Measurements from ENCODE around the gene PTPRF.
"Not testable (repeated sequence)": the region's sequence is repeated elsewhere in the genome, so short reads cannot be mapped to it uniquely, and the experiment has no call there.

The PTPRF gene

DNA sequence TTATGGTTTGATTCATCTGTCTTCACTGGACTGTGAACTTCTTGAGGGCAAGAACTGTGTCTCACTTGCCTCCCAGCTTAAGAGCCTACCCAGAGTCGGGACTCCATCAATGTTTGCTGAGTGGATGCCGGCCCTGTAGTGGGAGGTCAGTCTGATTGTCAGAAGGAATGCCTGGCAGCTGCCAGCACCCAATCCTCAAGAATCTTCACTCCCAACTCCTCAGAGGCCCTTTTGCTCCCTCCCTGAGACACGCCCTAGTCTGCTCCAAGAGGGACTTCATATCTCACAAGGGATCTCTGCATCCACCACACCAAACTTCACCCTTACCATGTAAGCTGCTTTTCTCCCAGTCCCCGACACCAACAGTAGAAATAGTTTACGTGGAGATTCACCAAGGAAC, 104.0 kb downstream of the PTPRF start:
- DNase-seq (ENCODE audit: low read depth) = no peak

DNA sequence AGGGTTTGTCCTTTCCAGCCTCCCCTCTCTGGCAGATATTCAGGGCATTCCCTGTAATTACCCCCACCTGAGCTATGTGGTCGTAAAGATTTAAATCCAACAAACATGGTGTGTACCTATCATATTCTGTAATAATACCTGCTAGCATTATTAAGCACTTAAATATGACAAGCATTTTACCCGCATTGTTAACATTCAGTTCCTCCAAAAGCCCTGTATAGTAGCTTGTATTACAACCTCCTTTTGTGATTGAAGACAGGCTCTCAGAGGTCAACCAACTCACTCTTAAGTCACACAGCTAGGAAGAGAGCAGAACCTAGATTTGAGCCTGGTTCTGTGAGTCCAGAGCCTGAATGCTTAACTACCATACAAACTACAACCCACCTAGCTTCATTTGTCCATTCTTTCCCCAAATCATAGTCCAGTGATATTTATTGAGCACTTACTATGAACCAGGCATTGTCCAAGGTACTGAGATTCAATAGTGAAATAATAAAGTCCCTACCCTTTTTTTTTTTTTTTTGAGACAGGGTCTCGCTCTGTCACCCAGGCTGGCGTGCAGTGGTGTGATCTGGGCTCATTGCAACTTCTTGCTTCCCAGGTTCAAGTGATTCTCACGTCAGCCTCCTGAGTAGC, 105.4 kb downstream of the PTPRF start:
- DNase-seq (ENCODE audit: low read depth) = no peak

DNA sequence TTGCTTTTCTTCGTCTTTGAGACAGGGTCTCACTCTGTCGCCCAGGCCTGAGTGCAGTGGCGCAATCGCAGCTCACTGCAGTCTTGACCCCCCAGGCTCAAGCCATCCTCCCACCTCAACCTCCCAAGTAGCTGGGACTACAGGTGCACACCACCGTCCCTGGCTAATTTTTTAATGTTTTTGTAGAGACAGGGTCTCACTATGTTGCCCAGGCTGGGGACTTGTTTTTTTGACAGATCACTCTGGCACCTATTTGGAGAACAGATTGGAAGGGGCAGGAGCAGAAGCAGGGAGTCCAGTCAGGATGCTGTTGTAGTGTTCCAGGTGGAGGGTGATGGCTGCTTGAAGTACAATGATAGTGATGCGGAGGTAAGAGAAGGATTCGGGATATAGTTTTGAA, 106.6 kb downstream of the PTPRF start:
- DNase-seq (ENCODE audit: low read depth) = no peak

DNA sequence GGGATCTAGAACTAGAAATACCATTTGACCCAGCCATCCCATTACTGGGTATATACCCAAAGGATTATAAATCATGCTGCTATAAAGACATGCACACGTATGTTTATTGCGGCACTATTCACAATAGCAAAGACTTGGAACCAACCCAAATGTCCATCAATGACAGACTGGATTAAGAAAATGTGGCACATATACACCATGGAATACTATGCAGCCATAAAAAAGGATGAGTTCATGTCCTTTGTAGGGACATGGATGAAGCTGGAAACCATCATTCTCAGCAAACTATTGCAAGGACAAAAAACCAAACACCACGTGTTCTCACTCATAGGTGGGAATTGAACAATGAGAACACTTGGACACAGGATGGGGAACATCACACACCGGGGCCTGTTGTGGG, 107.7 kb downstream of the PTPRF start:
- not testable (repeated sequence) for DNase-seq (ENCODE audit: low read depth)

DNA sequence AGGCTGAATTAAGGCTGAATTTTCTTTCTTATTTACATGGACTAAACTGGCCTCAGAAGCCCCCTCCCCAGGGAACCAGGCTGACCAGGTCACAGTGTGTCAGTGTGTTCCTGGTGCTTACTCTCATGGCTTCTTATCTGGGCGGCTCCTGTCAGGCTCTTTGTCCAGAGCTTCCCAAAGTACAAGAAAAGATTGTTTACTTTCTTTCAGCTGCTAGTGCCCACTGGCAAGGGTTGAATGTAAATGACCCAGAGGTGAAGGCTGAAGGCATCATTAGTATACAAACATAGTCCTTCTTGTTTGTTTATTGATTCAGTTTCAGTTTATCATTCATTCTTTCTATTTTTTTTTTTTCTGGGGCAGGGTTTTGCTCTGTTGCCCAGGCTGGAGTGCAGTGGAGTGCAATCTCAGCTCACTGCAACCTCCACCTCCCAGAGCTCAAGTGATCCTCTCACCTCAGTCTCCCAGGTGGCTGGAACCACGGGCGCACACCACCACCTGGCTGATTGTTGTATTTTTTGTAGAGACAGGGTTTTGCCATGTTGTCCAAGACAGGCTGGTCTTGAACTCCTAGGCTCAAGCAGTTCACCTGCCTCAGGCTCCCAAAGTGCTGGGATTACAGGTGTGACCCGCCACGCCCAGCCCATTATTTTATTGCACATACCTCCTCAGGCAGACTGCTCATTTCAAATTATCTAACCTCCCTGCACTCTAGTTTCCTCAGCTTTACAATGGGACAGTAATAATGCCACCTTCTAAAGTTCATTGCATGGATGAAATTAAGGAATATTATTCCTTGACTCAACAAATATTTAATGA, 109.5 kb downstream of the PTPRF start:
- no peak for DNase-seq (ENCODE audit: low read depth)

DNA sequence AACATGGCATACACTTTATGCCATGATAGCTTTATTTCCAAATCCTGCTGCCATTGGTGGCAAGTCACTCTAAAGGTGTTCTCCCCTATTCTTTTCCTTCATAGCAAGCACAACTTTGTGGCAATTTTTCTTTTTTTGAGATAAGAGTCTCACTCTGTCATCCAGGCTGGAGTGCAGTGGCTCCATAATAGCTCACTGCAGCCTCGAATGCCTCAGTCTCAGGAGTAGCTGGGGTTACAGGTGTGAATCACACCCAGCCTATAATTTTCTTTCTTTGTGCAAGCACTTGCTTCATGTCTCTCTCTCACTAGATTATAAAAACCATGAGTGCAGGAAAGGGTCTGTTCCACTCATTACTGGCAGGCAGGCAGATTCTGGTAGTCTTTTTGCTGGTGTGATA, 113.9 kb downstream of the PTPRF start:
- no peak for DNase-seq (ENCODE audit: low read depth)

DNA sequence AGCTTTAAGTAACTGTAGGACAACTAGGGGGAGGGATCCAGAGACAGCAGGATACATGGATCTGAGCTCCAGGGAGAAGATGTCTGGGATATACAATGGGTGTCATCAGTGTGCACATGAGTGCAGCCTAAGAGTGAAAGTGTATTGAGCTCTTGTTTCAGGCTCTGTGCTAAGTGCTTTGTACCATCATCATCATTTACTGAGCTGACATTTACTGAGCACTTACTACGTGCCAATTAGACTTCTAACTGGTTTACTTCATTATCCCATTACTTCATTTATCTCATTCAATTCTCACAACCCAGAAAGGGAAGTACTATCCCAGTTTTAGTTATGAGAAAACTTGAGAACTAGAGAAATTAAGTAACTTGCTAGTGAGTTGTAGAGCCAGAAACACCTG, 114.8 kb downstream of the PTPRF start:
- no peak for DNase-seq (ENCODE audit: low read depth)

DNA sequence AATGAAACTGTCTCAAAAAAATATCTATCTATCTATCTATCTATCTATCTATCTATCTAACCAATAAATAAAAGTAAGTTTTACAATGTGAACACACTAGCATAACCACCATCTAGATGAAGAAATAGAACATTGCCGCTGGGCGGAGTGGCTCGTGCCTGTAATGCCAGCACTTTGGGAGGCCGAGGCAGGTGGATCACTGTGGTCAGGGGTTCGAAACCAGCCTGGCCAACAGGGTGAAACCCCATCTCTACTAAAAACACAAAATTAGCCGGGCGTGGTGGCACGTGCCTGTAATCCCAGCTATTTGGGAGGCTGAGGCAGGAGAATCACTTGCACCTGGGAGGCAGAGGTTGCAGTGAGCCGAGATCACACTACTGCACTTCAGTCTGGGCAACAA, 116.6 kb downstream of the PTPRF start:
- DNase-seq (ENCODE audit: low read depth) = not testable (repeated sequence)

DNA sequence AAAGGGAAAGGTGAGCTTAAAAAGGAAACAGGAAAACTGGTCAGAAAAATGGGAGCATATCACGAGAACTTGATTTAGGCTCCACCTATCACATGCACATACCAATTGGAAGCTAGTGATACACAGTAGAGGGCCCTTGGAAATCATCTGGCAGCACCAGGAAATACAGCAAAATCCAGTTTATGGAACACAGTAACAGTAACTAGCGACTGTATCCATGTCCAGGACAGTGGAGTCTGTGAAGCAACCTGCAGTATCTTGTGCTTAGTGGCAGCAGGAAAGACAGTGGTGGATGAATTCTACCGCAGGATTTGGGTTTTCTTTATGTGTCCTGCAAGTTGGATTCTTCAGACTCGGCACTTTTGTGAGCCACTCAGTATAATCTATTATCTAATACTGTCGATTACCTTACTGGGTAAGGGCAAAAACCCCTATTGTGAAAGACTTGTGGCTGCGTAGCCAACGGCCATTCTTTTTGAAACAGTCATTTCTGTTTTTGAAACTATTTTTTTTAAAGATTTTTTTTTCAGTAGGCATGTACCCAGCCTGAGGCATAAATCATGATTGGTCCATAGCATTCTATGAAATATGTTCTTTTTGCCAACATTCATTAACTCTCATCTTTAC, 117.7 kb downstream of the PTPRF start:
- DNase-seq (ENCODE audit: low read depth) = peak; percentile 42

DNA sequence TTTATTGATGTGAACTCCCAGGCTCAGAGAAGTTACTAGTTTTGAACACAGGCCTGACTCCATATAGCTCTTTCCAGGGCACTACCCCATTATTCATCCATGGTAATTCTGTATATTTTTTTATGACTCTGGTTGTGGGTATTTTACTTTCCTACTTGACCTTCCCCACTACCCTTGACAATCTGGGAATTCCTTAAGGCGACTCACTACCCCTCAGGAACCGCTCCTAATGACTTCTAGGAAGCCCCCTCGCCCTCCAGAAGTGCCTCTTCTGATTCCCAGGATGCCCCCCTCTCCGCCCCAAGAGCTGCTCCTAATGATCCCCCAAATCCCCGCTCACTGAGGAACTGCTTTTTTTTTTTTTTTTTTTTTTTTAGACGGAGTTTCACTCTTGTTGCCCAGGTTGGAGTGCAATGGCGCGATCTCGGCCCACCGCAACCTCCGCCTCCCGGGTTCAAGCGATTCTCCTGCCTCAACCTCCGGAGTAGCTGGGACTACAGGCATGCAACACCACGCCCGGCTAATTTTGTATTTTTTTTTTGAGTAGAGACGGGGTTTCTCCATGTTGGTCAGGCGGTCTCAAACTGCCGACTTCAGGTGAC, 118.3 kb downstream of the PTPRF start:
- no peak for DNase-seq (ENCODE audit: low read depth)

DNA sequence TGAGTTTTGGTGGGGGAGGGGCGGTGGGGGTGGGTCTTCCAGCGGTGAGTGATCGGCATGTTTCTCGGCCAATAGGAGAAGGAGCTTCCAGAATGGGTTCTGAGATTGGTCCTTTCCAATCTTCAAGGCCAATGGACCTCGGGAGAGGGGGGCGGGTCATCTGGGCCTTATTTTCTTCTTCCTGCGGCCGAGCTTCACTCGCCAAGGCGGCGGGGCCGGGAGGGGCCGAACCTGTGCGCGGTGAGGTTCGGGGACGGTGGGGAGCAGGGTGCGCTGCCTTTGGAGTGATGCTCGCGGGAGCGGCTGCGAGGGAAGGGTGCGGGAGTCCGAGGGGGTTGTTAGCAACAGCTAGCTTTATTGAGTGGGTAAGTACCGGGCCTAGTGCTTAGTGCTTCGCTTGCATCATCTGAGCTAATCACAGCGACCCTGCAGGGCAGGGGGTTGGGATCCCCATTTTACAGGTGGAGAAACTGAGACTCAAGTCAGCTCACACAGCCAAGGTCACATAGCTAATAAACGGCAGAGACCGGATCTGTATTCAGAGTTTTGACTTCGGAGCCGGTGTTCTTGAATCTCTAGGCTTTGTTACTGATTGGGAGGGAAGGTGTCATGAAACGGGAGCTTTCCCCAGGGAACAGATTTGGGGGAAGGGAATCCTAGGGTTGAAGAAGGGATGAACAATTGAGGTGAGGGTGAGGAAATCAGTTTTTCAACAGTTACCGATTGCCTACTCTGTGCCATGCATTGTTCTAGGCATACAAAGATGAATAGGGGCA, 119.8 kb downstream of the PTPRF start:
- DNase-seq (ENCODE audit: low read depth) = peak; percentile 98

DNA sequence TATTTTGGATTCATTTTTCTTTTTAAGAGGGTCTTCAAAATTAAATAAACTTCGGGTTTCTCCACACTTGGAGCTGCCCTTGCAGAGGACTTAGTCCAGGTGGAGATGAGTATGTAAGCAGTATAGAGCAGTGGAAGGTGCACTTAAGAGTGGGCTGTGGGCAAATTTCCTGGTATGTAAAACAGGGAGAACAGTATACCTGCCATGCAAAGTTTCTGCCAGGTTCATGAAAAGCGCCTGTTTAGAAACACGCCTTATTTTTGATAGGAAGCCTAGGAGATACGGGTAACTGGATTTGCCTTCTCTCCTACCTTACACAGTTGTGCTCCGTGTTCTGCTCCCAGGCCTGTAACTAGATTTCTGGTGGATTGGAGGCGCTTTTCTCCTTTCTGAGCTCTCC, 120.5 kb downstream of the PTPRF start:
- DNase-seq (ENCODE audit: low read depth) = no peak

DNA sequence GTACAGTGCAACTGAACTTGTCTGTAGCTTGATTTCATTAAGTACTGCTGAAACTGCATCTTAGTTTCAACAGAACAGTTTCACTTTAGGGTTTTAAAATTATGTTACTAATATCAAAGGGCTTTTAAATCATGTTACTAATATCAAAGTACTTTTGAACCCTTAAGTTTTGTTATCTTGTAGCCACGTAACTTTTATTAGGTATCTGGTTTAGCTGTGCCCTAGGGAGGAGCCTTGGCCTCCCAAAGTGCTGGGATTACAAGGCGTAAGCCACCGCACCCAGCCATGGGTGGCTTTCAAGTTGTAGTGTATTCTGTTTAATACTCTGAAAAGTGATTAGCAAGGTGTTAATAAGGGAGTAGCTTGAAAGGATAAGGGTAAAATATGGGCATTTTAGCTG, 121.2 kb downstream of the PTPRF start:
- no peak for DNase-seq (ENCODE audit: low read depth)

DNA sequence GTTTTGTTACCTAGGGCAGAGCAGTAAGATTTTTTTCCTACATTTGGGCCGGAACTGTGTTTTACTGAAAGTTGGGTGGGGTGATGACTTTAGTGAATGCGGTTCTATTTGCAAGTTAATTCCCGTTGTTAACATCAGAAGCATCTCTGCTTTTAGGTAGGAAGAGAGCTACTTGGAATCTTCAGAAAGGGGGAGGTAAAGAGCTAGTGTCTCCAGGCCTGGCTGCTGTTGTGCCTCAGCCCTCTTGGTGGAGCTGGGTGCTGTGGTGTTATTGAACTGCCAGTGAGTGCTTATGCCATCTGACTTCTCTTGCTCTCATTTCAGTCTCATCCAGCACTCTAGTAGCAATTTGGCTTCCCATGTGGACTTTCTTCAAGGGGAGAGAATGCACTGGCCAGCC, 122.7 kb downstream of the PTPRF start:
- DNase-seq (ENCODE audit: low read depth) = peak; percentile 37

DNA sequence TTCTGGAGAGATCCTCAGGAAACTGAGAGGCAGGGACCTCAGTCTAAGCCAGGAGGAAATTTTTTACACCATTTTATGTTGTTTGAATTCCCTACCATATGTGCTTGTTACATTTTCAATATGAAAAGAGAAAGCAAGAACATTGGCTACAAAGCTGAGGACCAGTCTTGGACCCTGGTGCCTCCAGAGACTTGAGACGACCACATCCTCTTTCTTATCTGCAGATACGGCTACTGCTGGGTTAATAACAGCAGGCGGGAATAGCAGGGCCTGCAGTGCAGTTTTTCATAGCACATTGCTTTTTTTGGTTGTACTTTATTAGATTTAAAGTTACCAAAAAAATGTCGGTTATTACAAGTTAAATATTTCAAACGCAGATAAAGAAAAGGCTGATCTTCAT, 123.2 kb downstream of the PTPRF start:
- no peak for DNase-seq (ENCODE audit: low read depth)

DNA sequence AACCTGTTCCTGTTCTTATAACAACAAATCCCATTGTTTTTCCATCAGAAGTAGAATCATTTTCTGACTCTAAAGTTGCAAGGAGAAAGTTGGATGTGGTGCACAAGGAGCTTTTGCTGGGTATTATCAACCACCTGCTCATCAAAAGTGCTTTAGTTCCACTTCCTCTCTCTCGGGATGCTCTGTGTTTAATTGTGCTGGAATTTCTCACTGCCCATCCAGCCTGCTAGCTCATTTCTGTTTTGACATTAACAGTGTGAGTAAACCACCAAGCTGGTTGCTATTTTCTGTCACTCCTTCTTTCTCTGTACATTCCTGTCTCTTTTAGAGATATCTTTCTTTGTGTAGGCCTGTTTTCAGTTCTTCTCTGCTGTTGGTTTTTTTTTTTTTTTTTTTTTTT, 125.3 kb downstream of the PTPRF start:
- no peak for DNase-seq (ENCODE audit: low read depth)

DNA sequence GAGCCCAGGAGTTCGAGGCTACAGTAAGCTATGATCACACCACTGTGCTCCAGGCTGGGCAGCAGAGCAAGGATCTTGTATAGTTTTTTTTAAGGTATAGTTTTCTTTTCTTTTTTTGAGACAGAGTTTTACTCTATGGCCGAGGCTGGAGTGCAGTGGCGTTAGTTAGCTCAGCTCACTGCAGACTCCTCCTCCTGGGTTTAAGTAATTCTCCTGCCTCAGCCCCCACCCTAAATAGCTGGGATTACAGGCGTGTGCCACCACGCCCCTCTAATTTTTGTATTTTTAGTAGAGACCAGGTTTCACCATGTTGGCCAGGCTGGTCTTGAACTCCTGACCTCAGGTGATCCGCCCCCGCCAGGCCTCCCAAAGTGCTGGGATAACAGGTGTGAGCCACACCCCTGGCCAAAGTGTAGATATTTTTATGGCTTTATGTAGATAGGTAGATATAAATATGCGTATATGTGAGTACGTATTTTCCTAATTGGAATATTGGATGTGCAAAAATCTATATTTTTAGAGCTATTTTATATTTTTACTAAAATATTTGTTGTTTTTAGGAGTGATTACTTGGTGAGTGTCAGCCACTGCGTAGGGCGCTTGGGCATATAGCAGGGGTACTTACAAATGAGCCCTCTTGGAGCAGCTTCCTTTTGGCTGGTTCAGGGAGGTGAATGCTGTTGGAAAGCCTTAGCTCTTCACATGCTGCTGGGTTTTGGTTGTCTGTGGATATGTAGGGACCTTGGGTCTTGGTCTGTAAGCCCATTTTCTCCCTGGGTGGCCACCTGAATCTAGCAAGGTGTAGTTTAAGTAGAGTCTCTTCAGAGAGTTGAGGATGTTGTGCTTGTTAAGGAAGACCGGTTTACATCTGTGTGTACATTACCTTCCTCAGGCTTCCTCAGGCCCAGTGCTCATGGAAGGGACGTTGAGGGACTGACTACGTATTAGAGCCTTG, 128.8 kb downstream of the PTPRF start:
- no peak for DNase-seq (ENCODE audit: low read depth)

DNA sequence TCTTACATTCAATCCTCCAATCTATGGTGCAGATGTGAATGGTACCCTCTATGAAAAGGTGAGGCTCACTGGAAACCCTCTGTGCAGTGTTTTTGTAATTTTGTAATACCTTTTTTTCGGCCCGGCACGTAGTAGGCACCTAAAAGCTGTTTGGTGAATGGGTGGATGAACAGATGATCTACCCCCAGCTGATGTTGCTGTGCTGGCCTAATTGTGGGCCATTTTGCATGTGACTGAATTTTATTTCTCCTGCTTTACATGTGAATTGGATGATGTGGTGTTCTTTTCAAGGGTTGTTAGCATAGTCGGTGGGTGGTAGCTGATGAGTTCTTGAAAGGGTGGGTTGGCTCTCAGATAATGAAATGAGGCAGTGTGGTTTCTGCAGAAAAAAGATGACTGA, 129.7 kb downstream of the PTPRF start:
- DNase-seq (ENCODE audit: low read depth) = no peak

DNA sequence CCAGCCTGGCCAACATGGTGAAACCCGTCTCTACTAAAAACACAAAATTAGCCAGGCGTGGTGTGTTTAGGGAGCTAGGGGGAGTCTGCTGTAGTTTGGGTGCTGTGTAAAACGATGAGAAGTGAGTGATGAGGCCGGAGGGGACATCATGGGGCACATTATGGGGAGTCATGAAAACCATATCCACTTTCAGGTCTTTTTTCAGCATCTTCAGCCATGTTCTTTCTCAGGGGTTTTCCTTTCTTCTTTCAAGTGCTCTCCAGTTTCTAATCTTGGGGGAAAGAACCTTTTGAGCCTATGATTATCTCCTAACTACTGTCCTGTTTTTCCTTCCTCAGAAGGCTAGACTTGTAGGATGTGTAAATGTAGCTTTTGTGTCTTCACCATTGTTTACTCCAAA, 133.7 kb downstream of the PTPRF start:
- DNase-seq (ENCODE audit: low read depth) = no peak

DNA sequence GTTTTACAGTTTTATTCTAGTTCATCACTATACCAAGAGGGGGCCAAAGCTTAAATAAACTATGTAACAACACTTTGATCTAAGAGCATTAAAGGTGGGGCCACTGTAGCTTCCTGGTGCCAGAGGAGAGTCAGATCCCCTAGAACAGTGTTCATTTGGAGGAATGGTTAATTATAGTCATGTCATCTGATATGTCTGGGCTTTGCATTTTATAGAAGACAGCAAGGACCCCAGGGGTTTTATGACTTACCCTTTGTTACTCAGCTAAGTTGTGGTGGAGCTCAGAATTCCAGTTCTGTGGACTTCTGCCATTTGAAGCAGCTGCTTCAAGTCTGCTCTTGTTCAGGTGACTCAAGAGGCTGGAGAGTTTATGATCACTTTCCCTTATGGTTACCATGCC, 135.9 kb downstream of the PTPRF start:
- DNase-seq (ENCODE audit: low read depth) = no peak

DNA sequence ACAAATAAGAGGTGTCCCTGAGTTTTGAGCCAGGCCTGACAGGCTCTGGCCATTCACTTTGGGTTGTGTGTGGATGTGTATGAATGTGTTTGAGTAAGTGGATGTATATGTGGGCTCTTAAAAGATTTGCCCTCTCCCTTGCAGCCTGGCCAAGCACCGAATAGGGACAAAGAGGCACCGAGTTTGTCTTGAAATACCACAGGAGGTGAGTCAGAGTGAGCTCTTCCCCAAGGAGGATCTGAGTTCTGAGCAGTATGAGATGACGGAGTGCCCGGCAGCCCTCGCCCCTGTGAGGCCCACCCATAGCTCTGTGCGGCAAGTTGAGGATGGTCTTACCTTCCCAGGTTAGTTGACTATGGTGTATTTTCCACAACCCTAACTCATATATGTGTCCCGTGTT, 138.3 kb downstream of the PTPRF start:
- no peak for DNase-seq (ENCODE audit: low read depth)
